ENCODE measurements around the gene KLHL35.
"Not testable (repeated sequence)": the region's sequence is repeated elsewhere in the genome, so short reads cannot be mapped to it uniquely, and the experiment has no call there.

KLHL35 gene

GRCh38 chr11:75387736-75388294, 45.2 kb downstream of the KLHL35 start:
- no peak for DNase-seq

- DNase-seq, result no peak
Observed at GRCh38 chr11:75386942-75387630, 45.9 kb downstream of the KLHL35 start.

- peak; percentile 55 for DNase-seq
Observed at GRCh38 chr11:75384438-75385080, 48.4 kb downstream of the KLHL35 start.

GRCh38 chr11:75383246-75383645, 49.8 kb downstream of the KLHL35 start:
- DNase-seq, result no peak

DNA sequence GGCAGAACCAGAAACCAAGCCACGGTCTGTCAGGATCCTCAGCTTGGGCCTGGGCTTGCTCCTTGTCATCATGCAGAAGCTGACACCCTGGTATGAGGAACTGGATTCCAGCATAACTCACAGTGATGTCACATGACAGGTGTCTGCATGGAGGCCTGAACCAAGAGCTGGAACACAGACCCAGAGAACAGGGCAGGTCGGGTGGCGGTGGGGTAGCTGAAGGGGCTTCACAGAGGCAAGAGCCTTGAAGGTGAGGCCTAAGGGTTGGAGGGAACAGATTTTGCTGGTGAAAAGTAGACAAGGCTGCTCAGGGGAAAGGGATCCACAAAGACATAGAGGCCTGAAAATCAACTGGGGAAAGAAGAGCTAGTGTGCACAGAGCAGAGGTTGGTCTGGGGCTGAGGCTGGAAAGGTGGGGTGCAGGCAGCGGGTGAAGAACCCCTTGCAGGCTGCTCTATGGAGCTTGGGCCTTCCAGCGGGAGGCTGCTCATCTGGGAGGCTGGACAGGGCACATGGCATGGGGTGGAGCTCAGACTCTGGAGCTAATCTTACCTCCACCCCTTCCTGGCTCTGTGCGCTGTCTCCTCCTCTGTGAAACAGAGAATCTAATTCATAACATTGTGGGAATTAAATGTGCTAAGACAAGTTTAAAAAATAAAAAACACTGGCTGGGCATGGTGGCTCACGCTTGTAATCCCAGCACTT, 52.1 kb downstream of the KLHL35 start:
- DNase-seq, result no peak

DNA sequence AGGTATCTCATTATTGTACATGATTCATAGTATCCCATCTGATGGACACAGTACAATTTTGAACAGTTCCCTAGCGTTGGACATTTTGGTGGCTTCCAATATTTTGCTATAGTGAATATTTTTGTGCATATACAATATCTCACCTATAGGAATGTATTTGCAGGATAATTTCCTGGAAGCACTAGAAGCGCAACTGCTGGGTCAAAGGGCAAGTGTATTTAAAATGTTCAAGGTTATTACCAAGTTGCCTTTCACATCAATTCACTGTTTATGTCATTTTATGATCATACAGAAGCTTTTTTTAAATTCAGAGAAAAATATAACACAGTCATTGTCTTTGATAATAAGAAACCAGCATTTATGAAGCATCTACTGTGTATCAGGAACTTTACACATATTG, 52.8 kb downstream of the KLHL35 start:
- no peak for DNase-seq

- DNase-seq, result not testable (repeated sequence)
Observed at GRCh38 chr11:75378776-75379175, 54.2 kb downstream of the KLHL35 start.

DNA sequence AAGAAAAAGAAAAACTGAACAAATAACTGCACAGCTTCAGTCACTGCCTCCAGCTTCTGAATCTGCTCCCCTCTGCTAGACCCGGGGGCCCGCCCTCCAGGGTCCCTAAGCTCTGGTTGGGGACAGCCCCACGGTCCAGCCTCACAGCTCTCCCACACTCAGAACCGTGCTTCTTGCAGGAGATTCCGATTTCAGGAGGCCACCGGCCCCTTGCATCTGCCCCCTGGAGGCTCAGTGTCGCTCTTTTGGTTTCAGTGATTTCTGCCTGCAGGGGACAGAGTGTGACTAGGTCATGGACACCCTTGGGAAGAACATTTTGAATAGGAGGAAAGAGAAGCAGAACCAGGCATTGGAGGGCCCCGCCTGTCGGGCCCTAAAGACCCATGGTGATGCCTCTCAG, 56.8 kb downstream of the KLHL35 start:
- no peak for DNase-seq

- DNase-seq, result no peak
Observed at GRCh38 chr11:75375626-75376025, 57.4 kb downstream of the KLHL35 start.

DNA sequence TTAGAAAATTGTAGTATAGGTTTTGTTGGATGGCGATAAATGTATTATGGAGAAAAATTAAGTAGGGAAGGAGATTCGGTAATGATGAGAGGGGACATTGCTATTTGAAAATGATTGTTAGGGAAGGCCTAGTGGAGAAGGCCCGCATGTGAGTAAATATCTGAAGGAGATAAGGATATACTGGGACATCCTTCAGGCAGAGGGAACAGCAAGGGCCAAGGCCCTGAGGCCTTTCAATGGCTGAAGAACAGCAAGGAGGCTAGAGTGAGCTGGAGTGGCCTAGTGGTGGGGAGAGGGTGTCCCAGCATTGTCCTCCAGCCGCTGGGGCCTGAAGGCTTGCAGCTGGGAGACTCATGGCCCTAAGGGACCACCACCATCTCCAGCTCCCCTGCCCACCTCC, 58.4 kb downstream of the KLHL35 start:
- no peak for DNase-seq

- no peak for DNase-seq
Observed at GRCh38 chr11:75373201-75373600, 59.8 kb downstream of the KLHL35 start.

All from NCI-H2107 (cell line).